Measurements from ENCODE around the gene COL27A1.

Gene COL27A1

GRCh38 chr9:114181607-114182409, 26.5 kb downstream of the COL27A1 start:
- TF ChIP-seq BACH2 (CRISPR knock-in tag; IDR thresholded peaks at IDR 0.05; ENCODE audit: borderline replicate concordance) (no peak), CSDC2 (CRISPR knock-in tag; IDR thresholded peaks at IDR 0.05) (no peak), ZNF8 (CRISPR knock-in tag; IDR thresholded peaks at IDR 0.05) (no peak), GLIS3 (CRISPR knock-in tag; IDR thresholded peaks at IDR 0.05) (no peak), CREB5 (CRISPR knock-in tag; IDR thresholded peaks at IDR 0.05; ENCODE audit: low read depth) (no peak), RARB (CRISPR knock-in tag; IDR thresholded peaks at IDR 0.05) (no peak), ESRRG (CRISPR knock-in tag; IDR thresholded peaks at IDR 0.05) (no peak), PPARA (CRISPR knock-in tag; IDR thresholded peaks at IDR 0.05; ENCODE audit: borderline replicate concordance) (no peak), TOX (CRISPR knock-in tag; IDR thresholded peaks at IDR 0.05; ENCODE audit: borderline replicate concordance) (no peak), OSR1 (CRISPR knock-in tag; IDR thresholded peaks at IDR 0.05) (no peak), ISL1 (CRISPR knock-in tag; IDR thresholded peaks at IDR 0.05) (no peak), CSRNP3 (CRISPR knock-in tag; IDR thresholded peaks at IDR 0.05) (no peak), POU6F1 (CRISPR knock-in tag; IDR thresholded peaks at IDR 0.05; ENCODE audit: borderline replicate concordance, low read depth) (no peak), ZNF70 (CRISPR knock-in tag; IDR thresholded peaks at IDR 0.05) (no peak), ZFP3 (CRISPR knock-in tag; IDR thresholded peaks at IDR 0.05) (no peak), TCF4 (CRISPR knock-in tag; IDR thresholded peaks at IDR 0.05; ENCODE audit: borderline replicate concordance) (no peak), ZFP30 (CRISPR knock-in tag; IDR thresholded peaks at IDR 0.05) (no peak)
- ATAC-seq: no peak

GRCh38 chr9:114183006-114183405, 27.7 kb downstream of the COL27A1 start:
- TF ChIP-seq CSDC2 (CRISPR knock-in tag; IDR thresholded peaks at IDR 0.05) (no peak), ESRRG (CRISPR knock-in tag; IDR thresholded peaks at IDR 0.05) (no peak), ZNF70 (CRISPR knock-in tag; IDR thresholded peaks at IDR 0.05) (no peak), POU6F1 (CRISPR knock-in tag; IDR thresholded peaks at IDR 0.05; ENCODE audit: borderline replicate concordance, low read depth) (no peak), ZFP3 (CRISPR knock-in tag; IDR thresholded peaks at IDR 0.05) (no peak), ZFP30 (CRISPR knock-in tag; IDR thresholded peaks at IDR 0.05) (no peak), BACH2 (CRISPR knock-in tag; IDR thresholded peaks at IDR 0.05; ENCODE audit: borderline replicate concordance) (no peak), TCF4 (CRISPR knock-in tag; IDR thresholded peaks at IDR 0.05; ENCODE audit: borderline replicate concordance) (no peak), CSRNP3 (CRISPR knock-in tag; IDR thresholded peaks at IDR 0.05) (no peak), TOX (CRISPR knock-in tag; IDR thresholded peaks at IDR 0.05; ENCODE audit: borderline replicate concordance) (no peak), ZC3H10 (CRISPR knock-in tag; IDR thresholded peaks at IDR 0.05) (no peak), TSHZ2 (CRISPR knock-in tag; IDR thresholded peaks at IDR 0.05) (no peak), PATZ1 (CRISPR knock-in tag; IDR thresholded peaks at IDR 0.05; ENCODE audit: borderline replicate concordance) (no peak), GLIS3 (CRISPR knock-in tag; IDR thresholded peaks at IDR 0.05) (no peak), ARNTL (CRISPR knock-in tag; IDR thresholded peaks at IDR 0.05; ENCODE audit: borderline replicate concordance, low read depth) (no peak), OSR1 (CRISPR knock-in tag; IDR thresholded peaks at IDR 0.05) (no peak), PPARA (CRISPR knock-in tag; IDR thresholded peaks at IDR 0.05; ENCODE audit: borderline replicate concordance) (no peak), CREB5 (CRISPR knock-in tag; IDR thresholded peaks at IDR 0.05; ENCODE audit: low read depth) (no peak)
- ATAC-seq: no peak
